HG03378 (cell line): ENCODE results near the gene DBP.
"Not testable (repeated sequence)": the region's sequence is repeated elsewhere in the genome, so short reads cannot be mapped to it uniquely, and the experiment has no call there.

Experiments
- ATAC-seq: cut with Tn5 transposase; IDR thresholded peaks from one replicate; pipeline ENCODE4 v1.9.1; 2021; ENCODE audit warnings: mild to moderate bottlenecking, moderate library complexity; ENCODE audit not compliant: unreplicated experiment

Gene DBP

GRCh38 chr19:48642862-48643261 is 5.7 kb upstream of the DBP start:
- no peak for ATAC-seq

DNA sequence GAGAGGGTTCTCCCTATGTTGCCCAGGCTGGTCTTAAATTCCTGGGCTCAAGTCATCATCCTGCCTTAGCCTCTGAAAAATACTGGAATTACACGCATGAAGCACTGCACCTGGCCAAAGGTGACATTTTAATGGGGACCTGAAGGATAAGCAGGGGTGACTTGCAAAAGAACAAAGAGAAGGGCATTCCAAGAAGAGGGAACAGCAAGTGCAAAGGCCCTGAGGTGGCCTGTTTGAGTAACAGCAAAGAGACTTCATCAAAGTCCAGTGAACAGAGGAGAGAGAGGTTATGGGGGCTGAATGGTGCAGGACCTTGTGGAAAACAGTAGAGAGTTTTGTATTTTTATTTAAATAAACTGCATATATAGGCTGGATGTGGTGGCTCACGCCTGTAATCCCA is 4.7 kb upstream of the DBP start:
- ATAC-seq = no peak

DNA sequence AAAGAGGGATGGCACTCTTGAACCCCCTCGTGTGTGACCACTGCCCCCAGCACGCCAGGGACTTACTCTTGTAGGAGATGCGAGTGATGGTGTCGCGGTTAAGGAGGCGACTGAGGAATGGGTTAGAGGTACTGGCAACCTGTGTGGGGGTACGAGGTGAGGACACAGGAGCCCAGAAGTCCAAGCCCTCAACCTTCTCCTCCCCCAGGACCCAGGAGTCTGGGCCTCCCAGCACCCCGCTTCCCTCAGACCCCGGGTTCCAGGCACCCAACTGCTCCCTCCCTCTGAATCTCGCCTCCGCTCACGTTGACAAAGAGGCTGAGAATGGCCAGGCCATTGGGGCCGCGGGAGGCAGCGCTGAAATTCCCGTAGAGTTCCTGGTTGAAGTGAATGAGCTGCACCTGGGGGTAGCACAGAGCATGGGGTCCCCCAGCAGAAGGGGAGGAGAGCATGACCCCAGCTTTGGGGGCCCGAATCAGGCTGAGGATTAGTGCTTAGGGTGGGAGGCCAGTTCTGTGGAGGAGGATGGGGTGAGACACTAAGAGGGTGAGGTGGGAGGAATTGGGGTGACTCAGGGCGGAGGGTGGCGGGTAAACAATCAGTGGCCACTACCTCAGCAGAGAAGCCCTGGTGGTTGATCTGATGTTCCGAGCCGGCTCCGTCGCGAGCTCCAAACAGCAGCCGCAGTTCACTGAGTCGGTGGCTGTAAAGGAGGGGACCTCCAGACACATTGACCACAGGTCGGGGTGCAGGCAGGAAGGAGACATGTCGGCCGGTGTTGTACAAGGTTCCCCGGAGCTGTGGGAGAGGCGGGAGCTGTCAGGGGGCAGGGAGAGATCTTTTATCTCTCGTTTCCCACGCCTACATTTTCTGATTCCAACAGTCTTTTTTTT is 2.5 kb upstream of the DBP start:
- ATAC-seq = no peak

DNA sequence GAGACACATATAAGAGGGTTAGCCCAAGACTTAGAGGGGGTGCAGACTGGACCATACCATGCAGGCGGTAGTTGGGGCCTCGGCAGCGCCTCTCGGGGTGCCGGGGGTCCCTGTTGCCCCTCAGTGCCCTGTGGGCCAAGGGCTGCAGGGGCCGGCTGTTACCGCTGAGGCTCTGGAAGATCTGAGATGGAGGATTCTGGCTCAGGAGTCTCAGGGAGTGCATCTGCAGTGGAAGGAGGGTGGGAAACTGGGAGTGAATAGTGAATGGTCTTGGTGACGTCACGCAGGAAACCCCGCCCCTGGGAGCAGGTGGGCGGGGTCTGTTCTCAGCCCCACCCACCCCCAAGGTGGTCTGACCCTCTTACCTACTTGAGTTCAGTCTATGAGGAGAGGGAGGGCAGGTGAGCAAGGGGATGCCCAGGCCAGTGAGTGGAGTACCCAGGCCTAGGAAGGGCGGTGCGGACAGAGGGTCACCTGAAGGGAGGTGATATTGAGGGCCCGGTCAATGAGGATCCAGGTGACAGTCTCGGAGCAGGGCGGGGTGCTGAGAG is 1.7 kb upstream of the DBP start:
- no peak for ATAC-seq

DNA sequence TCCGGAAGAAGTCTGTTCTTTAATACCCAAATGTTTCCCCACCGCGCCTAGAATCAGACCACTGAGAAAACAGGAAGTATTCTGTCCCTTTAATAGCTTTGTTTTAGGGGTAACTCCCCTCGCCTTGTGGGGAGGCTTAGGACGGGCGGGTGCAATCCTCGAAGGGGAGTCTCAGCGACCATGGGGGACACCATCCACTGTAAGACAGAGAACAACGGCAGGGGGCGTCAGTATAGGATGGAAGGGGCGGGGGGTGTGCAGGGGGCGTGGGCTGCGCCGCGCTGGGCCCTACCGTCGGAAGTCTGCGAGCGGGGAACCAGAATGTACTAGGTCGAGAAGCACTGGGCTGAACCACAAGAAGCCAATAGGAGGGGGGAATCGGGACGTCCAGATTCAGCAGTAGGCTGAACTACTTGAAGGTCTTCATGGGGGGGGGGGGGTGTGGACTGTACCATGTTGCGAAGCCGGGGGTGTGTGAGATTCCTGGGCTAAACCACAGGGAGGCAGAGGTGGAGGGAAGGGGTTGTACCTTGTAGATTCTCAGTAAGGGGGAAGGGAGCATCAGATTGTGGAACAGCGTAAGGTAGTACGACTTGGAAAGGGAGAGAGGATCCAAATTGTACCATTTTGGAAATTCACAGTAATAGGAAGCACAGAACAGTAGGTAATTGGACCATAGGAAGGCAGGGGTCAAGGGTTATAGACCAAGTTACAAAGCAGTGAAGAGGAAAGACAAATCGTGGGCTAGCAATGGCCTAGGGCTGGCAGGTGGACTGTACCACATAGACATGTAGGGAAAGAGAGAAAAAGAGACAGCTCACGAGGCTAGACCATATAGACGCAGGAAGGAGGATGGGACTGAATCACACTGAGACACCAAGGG is 1.0 kb upstream of the DBP start:
- ATAC-seq = peak; percentile 28

DNA sequence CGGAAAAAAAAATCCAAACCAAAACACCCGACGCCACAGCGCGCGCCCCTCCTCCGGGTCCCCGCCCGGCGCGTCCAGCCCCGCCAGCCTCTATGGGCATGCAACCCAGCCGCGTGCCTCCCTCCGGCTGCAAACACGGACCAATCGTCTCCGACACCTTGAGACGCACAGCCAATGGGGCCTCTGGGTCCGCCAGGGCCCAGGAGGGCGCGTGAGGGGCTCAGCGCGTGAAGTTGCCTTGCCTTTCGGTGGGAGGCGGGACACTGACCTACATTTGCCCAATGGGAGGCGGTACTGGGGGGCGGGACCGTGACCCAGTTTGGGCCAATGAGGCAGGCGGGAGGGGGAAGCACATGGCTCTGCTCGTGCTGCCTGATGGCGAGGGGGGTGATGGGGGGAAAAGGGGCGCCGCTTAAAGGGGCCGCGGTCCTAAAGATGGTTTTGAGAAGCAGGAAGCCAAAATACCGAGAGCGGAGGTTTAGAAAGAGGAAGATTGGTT is 319 bp upstream of the DBP start:
- peak; percentile 62 for ATAC-seq

DNA sequence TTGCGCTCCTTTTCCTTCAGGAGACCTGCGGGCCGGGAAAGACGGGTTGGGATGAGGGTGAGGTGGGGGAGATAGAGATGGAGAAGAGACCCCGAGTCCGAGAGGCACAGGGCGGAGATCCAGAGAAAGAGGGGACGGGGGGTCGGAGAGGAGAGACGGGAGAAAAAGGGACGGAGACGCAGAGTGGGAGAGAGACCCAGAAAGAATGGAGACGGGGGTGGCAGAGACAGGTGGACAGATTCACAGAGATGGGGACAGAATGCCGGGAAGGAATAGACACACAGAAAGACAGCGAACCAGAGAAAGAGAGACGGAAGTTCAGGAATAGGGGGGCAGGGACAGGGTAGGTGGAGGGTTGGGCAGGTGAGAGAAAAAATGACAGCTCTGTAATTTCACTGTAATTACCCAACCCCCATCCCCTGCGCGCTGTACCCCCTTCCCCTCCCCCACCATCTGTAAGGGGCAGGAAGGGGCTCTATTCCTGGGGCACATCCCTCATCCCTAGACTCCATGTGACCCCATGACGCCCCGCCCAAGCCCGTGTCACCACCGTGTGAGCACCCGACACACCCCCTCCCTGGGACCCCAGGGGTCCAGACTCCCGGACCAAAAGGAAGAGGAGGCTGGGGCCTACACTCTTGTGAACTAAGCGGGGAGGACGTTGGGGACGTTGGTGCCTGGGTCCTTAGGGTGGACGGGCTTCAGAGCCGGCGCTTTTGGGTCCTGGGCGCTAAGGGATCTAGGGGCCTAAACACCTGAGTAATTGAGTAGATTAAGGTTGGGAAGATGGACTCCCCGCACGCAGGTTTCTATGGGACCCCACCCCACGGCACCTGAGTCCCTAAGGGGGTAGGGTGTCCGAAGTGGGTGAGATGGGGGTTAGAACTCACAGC is 967 bp downstream of the DBP start:
- ATAC-seq = no peak

DNA sequence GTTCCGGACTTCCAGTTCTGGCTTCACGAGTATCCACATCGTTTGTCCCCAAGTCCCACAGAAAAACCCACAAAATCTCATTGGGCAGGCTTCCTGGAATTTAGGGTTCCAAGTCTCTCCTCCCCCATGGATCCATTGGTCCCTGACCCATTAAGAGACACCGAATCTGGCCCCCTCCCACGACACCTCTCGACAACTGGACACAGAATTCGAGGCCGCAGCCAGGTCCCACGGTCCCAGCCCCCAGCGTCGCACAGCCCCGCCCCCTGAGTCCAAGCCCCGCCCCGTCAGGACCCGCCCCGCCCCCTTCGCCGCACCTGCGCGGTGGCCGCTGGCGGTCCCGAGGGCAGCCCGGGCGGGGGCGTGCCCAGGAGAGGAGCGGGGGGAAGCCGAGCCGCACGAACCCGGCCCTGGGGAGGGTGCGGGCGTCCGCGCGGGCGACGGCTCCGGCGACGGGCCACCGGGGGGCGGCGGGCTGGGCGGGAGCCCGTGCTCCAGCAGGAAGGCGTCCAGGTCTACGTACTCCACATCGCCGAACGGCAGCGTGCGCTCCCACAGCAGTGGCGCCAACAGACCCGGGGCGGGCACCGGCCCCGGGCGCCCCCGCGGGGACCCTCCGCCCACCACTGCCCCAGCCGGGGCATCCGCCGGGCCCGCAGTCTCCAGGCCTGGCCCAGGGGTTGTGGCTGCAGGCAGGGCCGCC is 1.8 kb downstream of the DBP start:
- no peak for ATAC-seq

- no peak for ATAC-seq
Observed at GRCh38 chr19:48634424-48635262, 2.5 kb downstream of the DBP start.

GRCh38 chr19:48634036-48634342 is 3.2 kb downstream of the DBP start:
- no peak for ATAC-seq

- no peak for ATAC-seq
Observed at GRCh38 chr19:48633148-48634035, 3.8 kb downstream of the DBP start.

- no peak for ATAC-seq
Observed at GRCh38 chr19:48632692-48633147, 4.5 kb downstream of the DBP start.

DNA sequence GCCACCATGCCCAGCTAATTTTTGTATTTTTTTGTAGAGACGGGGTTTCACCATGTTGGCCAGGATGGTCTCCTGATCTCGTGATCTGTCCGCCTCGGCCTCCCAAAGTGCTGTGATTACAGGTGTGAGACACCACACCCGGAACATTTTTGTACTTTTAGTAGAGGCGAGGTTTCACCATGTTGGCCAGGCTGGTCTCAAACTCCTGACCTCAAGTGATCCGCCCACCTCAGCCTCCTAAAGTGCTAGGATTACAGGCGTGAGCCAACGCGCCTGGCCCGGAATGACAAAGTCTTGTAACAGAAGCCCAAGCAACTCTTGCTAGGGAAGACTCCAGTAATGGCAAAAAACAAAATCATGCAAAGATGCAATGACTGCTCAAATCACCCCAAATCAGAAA is 4.9 kb downstream of the DBP start:
- not testable (repeated sequence) for ATAC-seq

DNA sequence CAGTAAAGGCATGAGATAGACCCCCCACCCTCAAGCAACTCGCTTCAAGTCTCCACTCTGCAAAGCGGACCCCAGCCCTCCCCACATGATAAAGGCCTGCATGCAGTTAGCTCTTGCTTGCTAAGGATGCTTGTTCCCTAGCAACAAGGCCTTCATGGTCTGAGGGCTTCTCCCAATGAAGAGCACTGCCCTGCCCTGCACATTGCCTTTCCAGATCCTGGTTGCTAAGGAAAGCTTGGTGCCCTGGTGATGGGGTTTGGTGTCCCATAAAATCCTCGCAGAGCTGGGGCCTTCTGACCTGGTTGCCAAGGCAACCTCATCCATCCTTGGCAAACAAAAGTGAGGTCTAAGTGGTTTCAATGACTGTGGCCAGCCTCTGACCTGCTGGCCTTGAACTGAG is 6.0 kb downstream of the DBP start:
- ATAC-seq = no peak

GRCh38 chr19:48630296-48631063 is 6.7 kb downstream of the DBP start:
- ATAC-seq = no peak

DNA sequence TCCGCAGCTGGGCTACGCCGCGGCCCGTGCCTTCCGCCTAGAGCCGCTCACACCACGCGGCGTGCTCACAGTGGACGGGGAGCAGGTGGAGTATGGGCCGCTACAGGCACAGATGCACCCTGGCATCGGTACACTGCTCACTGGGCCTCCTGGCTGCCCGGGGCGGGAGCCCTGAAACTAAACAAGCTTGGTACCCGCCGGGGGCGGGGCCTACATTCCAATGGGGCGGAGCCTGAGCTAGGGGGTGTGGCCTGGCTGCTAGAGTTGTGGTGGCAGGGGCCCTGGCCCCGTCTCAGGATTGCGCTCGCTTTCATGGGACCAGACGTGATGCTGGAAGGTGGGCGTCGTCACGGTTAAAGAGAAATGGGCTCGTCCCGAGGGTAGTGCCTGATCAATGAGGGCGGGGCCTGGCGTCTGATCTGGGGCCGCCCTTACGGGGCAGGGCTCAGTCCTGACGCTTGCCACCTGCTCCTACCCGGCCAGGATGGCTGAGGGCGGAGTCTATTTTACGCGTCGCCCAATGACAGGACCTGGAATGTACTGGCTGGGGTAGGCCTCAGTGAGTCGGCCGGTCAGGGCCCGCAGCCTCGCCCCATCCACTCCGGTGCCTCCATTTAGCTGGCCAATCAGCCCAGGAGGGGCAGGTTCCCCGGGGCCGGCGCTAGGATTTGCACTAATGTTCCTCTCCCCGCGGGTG is 7.4 kb downstream of the DBP start:
- ATAC-seq = no peak

DNA sequence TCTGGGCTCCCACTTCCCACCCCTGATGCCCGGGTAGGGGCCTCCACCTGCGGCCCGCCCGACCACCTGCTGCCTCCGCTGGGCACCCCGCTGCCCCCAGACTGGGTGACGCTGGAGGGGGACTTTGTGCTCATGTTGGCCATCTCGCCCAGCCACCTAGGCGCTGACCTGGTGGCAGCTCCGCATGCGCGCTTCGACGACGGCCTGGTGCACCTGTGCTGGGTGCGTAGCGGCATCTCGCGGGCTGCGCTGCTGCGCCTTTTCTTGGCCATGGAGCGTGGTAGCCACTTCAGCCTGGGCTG is 7.9 kb downstream of the DBP start:
- no peak for ATAC-seq
